HepG2 (cell line): ENCODE measurements around the gene KAT7. TPM values are rescaled to one million over a fixed set of nuclear protein-coding genes. Genes with fewer than 3 reads are reported as not detected.

Experiments used
- DMTF1 ChIP-seq: sonication (generic); formaldehyde crosslinking; IDR thresholded peaks from 2 replicates; pipeline ENCODE4 v1.4.0; 2020; ENCODE audit warnings: mild to moderate bottlenecking, missing genetic modification reagents
- DNMT3B ChIP-seq: conservative IDR thresholded peaks from 2 replicates; pipeline ENCODE4 v1.6.1; 2016; ENCODE audit warnings: missing biosample characterization, control low read depth
- HMG20B ChIP-seq: conservative IDR thresholded peaks from 2 replicates; pipeline ENCODE4 v1.6.1; 2016; ENCODE audit warnings: missing genetic modification reagents, missing compliant biosample characterization
- HNF1A ChIP-seq, 2 experiments: sonication (generic) in 1 of 2; formaldehyde crosslinking in 1 of 2; IDR thresholded peaks; 2 replicates each; pipeline versions ENCODE4 v1.4.0 to v1.6.1; 2016 to 2020; ENCODE audit warnings: borderline replicate concordance in 1 of 2, low read depth in 1 of 2, mild to moderate bottlenecking in 1 of 2, missing genetic modification reagents in 1 of 2
- KLF11 ChIP-seq: IDR thresholded peaks from 2 replicates; pipeline ENCODE4 v1.6.1; 2016; ENCODE audit warnings: missing compliant biosample characterization
- REPIN1 ChIP-seq: sonication (generic); formaldehyde crosslinking; IDR thresholded peaks from 2 replicates; pipeline ENCODE4 v1.8.0; 2022; ENCODE audit warnings: missing genetic modification reagents, low read depth, mild to moderate bottlenecking, borderline replicate concordance
- RFXANK ChIP-seq: IDR thresholded peaks from 2 replicates; pipeline ENCODE4 v1.6.1; 2016
- SMARCC2 ChIP-seq: fragments of 450-650 bp; IDR thresholded peaks from 2 replicates; pipeline ENCODE4 v1.6.1; 2017; ENCODE audit warnings: antibody characterized with exemption, mild to moderate bottlenecking
- SOX6 ChIP-seq, 2 experiments: fragments of 450-650 bp in 1 of 2; sonication (generic) in 1 of 2; formaldehyde crosslinking in 1 of 2; IDR thresholded peaks; 2 replicates each; pipeline versions ENCODE4 v1.4.0 to v1.6.1; 2017 to 2020; ENCODE audit warnings: antibody characterized with exemption in 1 of 2, mild to moderate bottlenecking in 1 of 2, missing genetic modification reagents in 1 of 2
- ZNF225 ChIP-seq: sonication (generic); formaldehyde crosslinking; IDR thresholded peaks from 2 replicates; pipeline ENCODE4 v1.4.0; 2020; ENCODE audit warnings: mild to moderate bottlenecking, missing genetic modification reagents
- polyA plus RNA-seq, 8 experiments: library from polyadenylated mRNA; depleted of rRNA in 3 of 8; stranded (reverse) in 7 of 8; unstranded in 1 of 8; fragments of >200 nt; fragmentation: Illumina TruSeq in 4 of 8; extraction: Trizol in 4 of 8; gene quantifications; 2 replicates each; pipeline versions ENCODE4 v1.2.1 to v1.2.3, GENCODE V29; 2011 to 2016; ENCODE audit warnings: low read depth in 4 of 8, missing spikeins in 1 of 8, mixed read lengths in 1 of 8; ENCODE audit not compliant: insufficient read depth in 1 of 8
- total RNA-seq, 5 experiments: library from RNA; depleted of rRNA; stranded (reverse); fragments of >200 nt; fragmentation: Illumina TruSeq; extraction: Trizol; gene quantifications; 2 replicates each; pipeline ENCODE4 v1.2.3, GENCODE V29; 2016; ENCODE audit warnings: low read depth in 1 of 5

The KAT7 gene
- total and polyA plus RNA-seq, 2 of the 13 experiments (the other 11 are each of a cell fraction or from before 2014, with no cell fraction given) = 21.2 to 39.2 TPM

- TF ChIP-seq DMTF1 (CRISPR knock-in tag) (no peak), HNF1A (IDR thresholded peaks at IDR 0.05; ENCODE audit: low read depth) (no peak), HNF1A (CRISPR knock-in tag; IDR thresholded peaks at IDR 0.05; ENCODE audit: borderline replicate concordance) (no peak), ZNF225 (no peak), DNMT3B (CRISPR knock-in tag) (no peak), SMARCC2 (no peak), KLF11 (CRISPR knock-in tag) (no peak), REPIN1 (CRISPR knock-in tag) (no peak), RFXANK (CRISPR knock-in tag) (no peak), HMG20B (no peak), SOX6 (IDR thresholded peaks at IDR 0.05) (no peak), SOX6 (CRISPR knock-in tag; IDR thresholded peaks at IDR 0.05) (no peak)
These were observed 90.7 kb downstream of the KAT7 start (continued) for GRCh38 chr17:49878931-49879904.
